Endothelial cell of umbilical vein (primary cell): ENCODE measurements around the gene SIM2.

ENCODE experiments used
- CTCF ChIP-seq, 2 donors: IDR thresholded peaks; 1 replicate in 1 of 2; 2 replicates in 1 of 2; pipeline ENCODE4 v1.5.1; 2011; ENCODE audit warnings: low read length in 2 of 2, mild to moderate bottlenecking in 2 of 2, moderate library complexity in 2 of 2, control low read depth in 1 of 2, inconsistent platforms in 1 of 2, low read depth in 1 of 2; ENCODE audit not compliant: insufficient read depth in 1 of 2; ENCODE audit errors: extremely low read depth in 1 of 2
- EZH2 ChIP-seq: IDR thresholded peaks from 2 replicates; pipeline ENCODE4 v1.6.1; 2012; ENCODE audit warnings: borderline replicate concordance, low read depth, mild to moderate bottlenecking, moderate library complexity, low read length, inconsistent platforms; ENCODE audit not compliant: severe bottlenecking
- FOS ChIP-seq: IDR thresholded peaks from 2 replicates; pipeline ENCODE4 v1.6.1; 2011; ENCODE audit warnings: mild to moderate bottlenecking, low read length, moderate library complexity, borderline replicate concordance; ENCODE audit not compliant: insufficient read depth
- GATA2 ChIP-seq: IDR thresholded peaks from 2 replicates; pipeline ENCODE4 v1.7.0; 2011; ENCODE audit warnings: low read depth, mild to moderate bottlenecking, moderate library complexity, mixed read lengths, low read length; ENCODE audit not compliant: insufficient read length, insufficient read depth
- JUN ChIP-seq: IDR thresholded peaks from 2 replicates; pipeline ENCODE4 v1.6.1; 2011; ENCODE audit warnings: borderline replicate concordance, low read depth; ENCODE audit not compliant: insufficient read length, insufficient read depth
- MAX ChIP-seq: IDR thresholded peaks from 2 replicates; pipeline ENCODE4 v1.6.1; 2011; ENCODE audit not compliant: insufficient read depth, insufficient read length
- MYC ChIP-seq: IDR thresholded peaks from one replicate; pipeline ENCODE4 v1.6.1; 2011; ENCODE audit warnings: mild to moderate bottlenecking, low read depth, low read length
- POLR2A ChIP-seq: IDR thresholded peaks from 2 replicates; pipeline ENCODE4 v1.6.1; 2012; ENCODE audit warnings: low read depth, mild to moderate bottlenecking, control low read depth, low read length
- POLR2AphosphoS5 ChIP-seq: IDR thresholded peaks from 2 replicates; pipeline ENCODE4 v1.6.1; 2012; ENCODE audit warnings: low read depth, mild to moderate bottlenecking, control low read depth, low read length, moderate library complexity; ENCODE audit not compliant: insufficient read depth

- peak; percentile 17 for TF ChIP-seq EZH2
- no peak for TF ChIP-seq POLR2A
- peak in 1 of 2 donors; percentile 22 for TF ChIP-seq CTCF (IDR thresholded peaks at IDR 0.05; ENCODE audit: extremely low read depth in 1 of 2, insufficient read depth in 1 of 2, low read depth in 1 of 2, low read length in 2 of 2)
- no peak for TF ChIP-seq JUN
- no peak for TF ChIP-seq POLR2AphosphoS5
- no peak for TF ChIP-seq FOS
- TF ChIP-seq MYC: no peak
- TF ChIP-seq MAX: no peak
- TF ChIP-seq GATA2: no peak
Measured at GRCh38 chr21:36705679-36706481, 7.0 kb downstream of the SIM2 start.
